ENCODE measurements around the gene TMEM174. TPM values are rescaled to one million over a fixed set of nuclear protein-coding genes. Genes with fewer than 3 reads are reported as not detected.

Gene TMEM174
- total RNA-seq, 1 donor from 2014 or later, result not detected

- Histone ChIP-seq H3K36me3 (ENCODE audit: control insufficient read depth, insufficient read depth, low read length) (no peaks in the 10 kb centered on the region), H3K27me3 (ENCODE audit: control insufficient read depth, insufficient read depth, low read length) (no peaks in the 10 kb centered on the region), H3K4me3 (ENCODE audit: low read depth, low read length) (no peak overlapping the region)
- DNase-seq (ENCODE audit: low read depth), result no peak
- no peak for TF ChIP-seq CTCF (IDR thresholded peaks at IDR 0.05; ENCODE audit: insufficient read depth, low read length, poor library complexity, severe bottlenecking)
Measured at GRCh38 chr5:73149540-73149939, 23.5 kb upstream of the TMEM174 start.

- no peak overlapping the region for H3K4me3 ChIP-seq (ENCODE audit: low read depth, low read length)
- H3K27me3 ChIP-seq (ENCODE audit: control insufficient read depth, insufficient read depth, low read length), result no peaks in the 10 kb centered on the region
- no peaks in the 10 kb centered on the region for H3K36me3 ChIP-seq (ENCODE audit: control insufficient read depth, insufficient read depth, low read length)
- no peak for TF ChIP-seq CTCF (IDR thresholded peaks at IDR 0.05; ENCODE audit: insufficient read depth, low read length, poor library complexity, severe bottlenecking)
- DNase-seq (ENCODE audit: low read depth), result no peak
Measured at GRCh38 chr5:73150876-73151275, 22.1 kb upstream of the TMEM174 start.

- no peaks in the 10 kb centered on the region for H3K27me3 ChIP-seq (ENCODE audit: control insufficient read depth, insufficient read depth, low read length)
- DNase-seq (ENCODE audit: low read depth), result no peak
- no peaks in the 10 kb centered on the region for H3K36me3 ChIP-seq (ENCODE audit: control insufficient read depth, insufficient read depth, low read length)
- no peak overlapping the region for H3K4me3 ChIP-seq (ENCODE audit: low read depth, low read length)
- no peak for TF ChIP-seq CTCF (IDR thresholded peaks at IDR 0.05; ENCODE audit: insufficient read depth, low read length, poor library complexity, severe bottlenecking)
Measured at GRCh38 chr5:73151766-73152410, 21.1 kb upstream of the TMEM174 start.

- TF ChIP-seq CTCF (IDR thresholded peaks at IDR 0.05; ENCODE audit: insufficient read depth, low read length, poor library complexity, severe bottlenecking), result no peak
- Histone ChIP-seq H3K4me3 (ENCODE audit: low read depth, low read length) (no peak overlapping the region), H3K36me3 (ENCODE audit: control insufficient read depth, insufficient read depth, low read length) (no peaks in the 10 kb centered on the region), H3K27me3 (ENCODE audit: control insufficient read depth, insufficient read depth, low read length) (no peaks in the 10 kb centered on the region)
- DNase-seq (ENCODE audit: low read depth), result no peak
Measured at GRCh38 chr5:73152411-73153388, 20.3 kb upstream of the TMEM174 start.

- H3K27me3 ChIP-seq (ENCODE audit: control insufficient read depth, insufficient read depth, low read length), result no peaks in the 10 kb centered on the region
- DNase-seq (ENCODE audit: low read depth), result no peak
- H3K36me3 ChIP-seq (ENCODE audit: control insufficient read depth, insufficient read depth, low read length), result no peaks in the 10 kb centered on the region
- H3K4me3 ChIP-seq (ENCODE audit: low read depth, low read length), result no peak overlapping the region
- TF ChIP-seq CTCF (IDR thresholded peaks at IDR 0.05; ENCODE audit: insufficient read depth, low read length, poor library complexity, severe bottlenecking), result no peak
Measured at GRCh38 chr5:73153513-73153912, 19.5 kb upstream of the TMEM174 start.

Data from kidney epithelial cell (primary cell).